H9 (cell line): ENCODE results near the gene SPIN1. TPM values are rescaled to one million over a fixed set of nuclear protein-coding genes. Genes with fewer than 3 reads are reported as not detected.

Source experiments
- DNase-seq: peaks from one replicate; pipeline ENCODE4 v3.0.0-alpha.2; 2017
- H2AFZ ChIP-seq: one replicate; pipeline ENCODE4 v1.6.1; 2013; ENCODE audit warnings: mild to moderate bottlenecking, low read length, control low read depth, moderate library complexity
- H2AK5ac ChIP-seq: 2 replicates; pipeline ENCODE4 v1.6.1; 2013; ENCODE audit warnings: low read length, control low read depth, mixed read lengths; ENCODE audit not compliant: insufficient read length
- H2BK120ac ChIP-seq: one replicate; pipeline ENCODE4 v1.6.1; 2013; ENCODE audit warnings: low read depth, mild to moderate bottlenecking, low read length, control low read depth, inconsistent platforms; ENCODE audit not compliant: poor library complexity, severe bottlenecking
- H2BK12ac ChIP-seq: 2 replicates; pipeline ENCODE4 v1.6.1; 2013; ENCODE audit warnings: low read length, control low read depth, mixed read lengths, low read depth; ENCODE audit not compliant: insufficient read length
- H2BK15ac ChIP-seq: 2 replicates; pipeline ENCODE4 v1.6.1; 2013; ENCODE audit warnings: low read depth, low read length, control low read depth
- H2BK20ac ChIP-seq: one replicate; pipeline ENCODE4 v1.6.1; 2013; ENCODE audit warnings: low read depth, mild to moderate bottlenecking, low read length, control low read depth, inconsistent platforms; ENCODE audit not compliant: poor library complexity, severe bottlenecking
- H2BK5ac ChIP-seq: 2 replicates; pipeline ENCODE4 v1.6.1; 2013; ENCODE audit warnings: low read length, control low read depth, mixed read lengths; ENCODE audit not compliant: insufficient read length
- H3K14ac ChIP-seq: 2 replicates; pipeline ENCODE4 v1.6.1; 2013; ENCODE audit warnings: low read length, control low read depth; ENCODE audit not compliant: insufficient read depth
- H3K18ac ChIP-seq: 2 replicates; pipeline ENCODE4 v1.6.1; 2013; ENCODE audit warnings: low read depth, mild to moderate bottlenecking, mixed read lengths, low read length, control low read depth; ENCODE audit not compliant: insufficient read length
- H3K23ac ChIP-seq: 2 replicates; pipeline ENCODE4 v1.6.1; 2013; ENCODE audit warnings: low read length, control low read depth, mixed read lengths, low read depth; ENCODE audit not compliant: insufficient read length
- H3K23me2 ChIP-seq: 2 replicates; pipeline ENCODE4 v1.6.1; 2013; ENCODE audit warnings: low read depth, mild to moderate bottlenecking, mixed read lengths, low read length, control low read depth; ENCODE audit not compliant: insufficient read length, poor library complexity, severe bottlenecking
- H3K27ac ChIP-seq: 2 replicates; pipeline ENCODE4 v1.5.1; 2013; ENCODE audit warnings: low read length, control low read depth, mixed read lengths, low read depth; ENCODE audit not compliant: insufficient read length
- H3K27me3 ChIP-seq: 2 replicates; pipeline ENCODE4 v1.6.1; 2013; ENCODE audit warnings: low read length, control low read depth, inconsistent platforms; ENCODE audit not compliant: insufficient read depth
- H3K4ac ChIP-seq: 2 replicates; pipeline ENCODE4 v1.6.1; 2013; ENCODE audit warnings: low read depth, mild to moderate bottlenecking, control low read depth, inconsistent platforms, low read length, moderate library complexity
- H3K4me1 ChIP-seq: 2 replicates; pipeline ENCODE4 v1.6.1; 2013; ENCODE audit warnings: low read length, control low read depth, inconsistent platforms; ENCODE audit not compliant: insufficient read depth
- H3K4me2 ChIP-seq: 2 replicates; pipeline ENCODE4 v1.6.1; 2013; ENCODE audit warnings: low read length, control low read depth, mixed read lengths; ENCODE audit not compliant: insufficient read length, insufficient read depth
- H3K56ac ChIP-seq: 2 replicates; pipeline ENCODE4 v1.6.1; 2013; ENCODE audit warnings: low read depth, mild to moderate bottlenecking, mixed read lengths, low read length, control low read depth; ENCODE audit not compliant: insufficient read length
- H3K79me1 ChIP-seq: 2 replicates; pipeline ENCODE4 v1.6.1; 2013; ENCODE audit warnings: low read depth, mild to moderate bottlenecking, moderate library complexity, low read length, control low read depth, inconsistent platforms; ENCODE audit not compliant: insufficient read depth, poor library complexity, severe bottlenecking
- H3K79me2 ChIP-seq: 2 replicates; pipeline ENCODE4 v1.6.1; 2013; ENCODE audit warnings: low read length, control low read depth, inconsistent platforms; ENCODE audit not compliant: insufficient read depth
- H3K9ac ChIP-seq: 2 replicates; pipeline ENCODE4 v1.6.1; 2013; ENCODE audit warnings: low read length, control low read depth, mixed read lengths; ENCODE audit not compliant: insufficient read length; ENCODE audit errors: extremely low read depth
- H3K9me3 ChIP-seq: one replicate; pipeline ENCODE4 v1.6.1; 2013; ENCODE audit warnings: low read depth, low read length, inconsistent platforms; ENCODE audit not compliant: control insufficient read depth
- H3T11ph ChIP-seq: one replicate; pipeline ENCODE4 v1.6.1; 2013; ENCODE audit warnings: mild to moderate bottlenecking, low read length, control low read depth, inconsistent platforms
- H4K20me1 ChIP-seq: one replicate; pipeline ENCODE4 v1.6.1; 2013; ENCODE audit not compliant: control insufficient read depth, insufficient read length, insufficient read depth
- H4K5ac ChIP-seq: 2 replicates; pipeline ENCODE4 v1.6.1; 2013; ENCODE audit warnings: low read depth, mild to moderate bottlenecking, mixed read lengths, low read length, control low read depth; ENCODE audit not compliant: insufficient read length
- H4K8ac ChIP-seq: replicated peaks from 2 replicates; pipeline ENCODE4 v1.6.1; 2013; ENCODE audit warnings: low read length, control low read depth, mixed read lengths, low read depth; ENCODE audit not compliant: insufficient read length
- H4K91ac ChIP-seq: 2 replicates; pipeline ENCODE4 v1.6.1; 2013; ENCODE audit warnings: low read depth, mild to moderate bottlenecking, moderate library complexity, mixed read lengths, low read length, control low read depth; ENCODE audit not compliant: insufficient read length
- H3K27ac Mint-ChIP-seq, 3 experiments: 2 replicates in 2 of 3; 3 replicates in 1 of 3; pipeline ENCODE4 v1.8.0; 2020 to 2021; ENCODE audit warnings: mixed read lengths in 3 of 3, mild to moderate bottlenecking in 1 of 3, moderate library complexity in 1 of 3
- H3K27me3 Mint-ChIP-seq: 2 replicates; pipeline ENCODE4 v1.8.0; 2021; ENCODE audit warnings: low read depth, mild to moderate bottlenecking, moderate library complexity, mixed read lengths
- H3K36me3 Mint-ChIP-seq, 3 experiments: 2 replicates in 2 of 3; 3 replicates in 1 of 3; pipeline ENCODE4 v1.8.0; 2020 to 2021; ENCODE audit warnings: low read depth in 3 of 3, mixed read lengths in 3 of 3; ENCODE audit not compliant: insufficient read depth in 1 of 3
- H3K4me1 Mint-ChIP-seq, 2 experiments: 2 replicates each; pipeline ENCODE4 v1.8.0; 2020; ENCODE audit warnings: mixed read lengths in 2 of 2
- H3K4me3 Mint-ChIP-seq, 2 experiments: 2 replicates in 1 of 2; 3 replicates in 1 of 2; pipeline ENCODE4 v1.8.0; 2020 to 2021; ENCODE audit warnings: mild to moderate bottlenecking in 2 of 2, mixed read lengths in 2 of 2, moderate library complexity in 1 of 2
- H3K9me3 Mint-ChIP-seq, 2 experiments: 2 replicates in 1 of 2; 3 replicates in 1 of 2; pipeline ENCODE4 v1.8.0; 2020; ENCODE audit warnings: mild to moderate bottlenecking in 2 of 2, mixed read lengths in 2 of 2, moderate library complexity in 1 of 2
- WGBS: extraction: QIAGEN DNeasy Blood & Tissue Kit; methylation state at CpG from one replicate; pipeline ENCODE4 v1.1.7; 2013; ENCODE audit warnings: missing lambda C conversion rate, low lambda C conversion rate, mixed read lengths; ENCODE audit not compliant: insufficient read length; ENCODE audit errors: extremely low coverage; 5-methylcytosine and 5-hydroxymethylcytosine counted together
- total RNA-seq: library from RNA; stranded (reverse); gene quantifications from 2 replicates; pipeline ENCODE4 v1.2.1, GENCODE V29; 2021
- TF ChIP-seq, protein P1 (sequence below): fragments of 200-600 bp; sonication (generic); conservative IDR thresholded peaks from 3 replicates; pipeline ENCODE4 v1.8.0; 2021; ENCODE audit warnings: antibody characterized with exemption, mild to moderate bottlenecking

The SPIN1 gene
- total RNA-seq, 1 experiment from 2014 or later = 136 TPM

DNA sequence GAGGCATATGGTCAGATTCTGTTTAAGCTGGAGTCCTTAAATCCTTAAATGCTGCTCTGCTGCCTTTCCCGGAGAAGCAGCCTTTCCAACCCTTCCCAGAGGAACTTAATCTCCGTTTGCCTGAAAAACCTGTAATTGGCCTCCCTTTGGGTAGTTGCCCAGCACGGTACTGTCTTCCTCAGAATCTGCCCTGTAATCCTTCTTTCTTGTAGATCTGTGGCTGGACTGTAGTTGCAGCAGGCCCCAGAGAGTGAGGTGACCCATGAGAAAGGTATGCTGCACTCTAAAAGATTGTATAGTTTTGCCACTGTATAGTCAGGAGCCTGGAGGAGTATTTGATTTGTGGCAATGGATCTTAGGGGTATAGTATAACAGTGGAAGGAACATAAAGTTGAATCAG, 11.7 kb downstream of the SPIN1 start:
- no peak overlapping the region for H2BK120ac ChIP-seq
- peaks cover 23 to 31% of the 10 kb centered on the region in 2 experiments for H3K4me1 Mint-ChIP-seq
- no peak overlapping the region for H4K91ac ChIP-seq
- no peak overlapping the region for H3K56ac ChIP-seq
- no peak overlapping the region for H3K18ac ChIP-seq
- no peak overlapping the region for H3K4me2 ChIP-seq
- no peaks in the 10 kb centered on the region for H3K9me3 Mint-ChIP-seq
- H4K5ac ChIP-seq = no peak overlapping the region
- no peaks in the 10 kb centered on the region for H3K27me3 Mint-ChIP-seq
- H3K4ac ChIP-seq = no peak overlapping the region
- H3K4me1 ChIP-seq = peaks cover 4% of the 10 kb centered on the region; the same call in 1 of the 2 replicates
- H2AFZ ChIP-seq = no peak overlapping the region
- DNase-seq = no peak
- H2BK20ac ChIP-seq = no peak overlapping the region
- TF ChIP-seq, protein P1, sequence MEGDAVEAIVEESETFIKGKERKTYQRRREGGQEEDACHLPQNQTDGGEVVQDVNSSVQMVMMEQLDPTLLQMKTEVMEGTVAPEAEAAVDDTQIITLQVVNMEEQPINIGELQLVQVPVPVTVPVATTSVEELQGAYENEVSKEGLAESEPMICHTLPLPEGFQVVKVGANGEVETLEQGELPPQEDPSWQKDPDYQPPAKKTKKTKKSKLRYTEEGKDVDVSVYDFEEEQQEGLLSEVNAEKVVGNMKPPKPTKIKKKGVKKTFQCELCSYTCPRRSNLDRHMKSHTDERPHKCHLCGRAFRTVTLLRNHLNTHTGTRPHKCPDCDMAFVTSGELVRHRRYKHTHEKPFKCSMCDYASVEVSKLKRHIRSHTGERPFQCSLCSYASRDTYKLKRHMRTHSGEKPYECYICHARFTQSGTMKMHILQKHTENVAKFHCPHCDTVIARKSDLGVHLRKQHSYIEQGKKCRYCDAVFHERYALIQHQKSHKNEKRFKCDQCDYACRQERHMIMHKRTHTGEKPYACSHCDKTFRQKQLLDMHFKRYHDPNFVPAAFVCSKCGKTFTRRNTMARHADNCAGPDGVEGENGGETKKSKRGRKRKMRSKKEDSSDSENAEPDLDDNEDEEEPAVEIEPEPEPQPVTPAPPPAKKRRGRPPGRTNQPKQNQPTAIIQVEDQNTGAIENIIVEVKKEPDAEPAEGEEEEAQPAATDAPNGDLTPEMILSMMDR = no peak
- H3K27ac Mint-ChIP-seq = peak overlapping the region; percentile 51 to 60 (median 53); a peak in 5 of 7 replicates
- no peak overlapping the region for H4K8ac ChIP-seq
- H3K36me3 Mint-ChIP-seq = peaks cover 9 to 18% (median 16%) of the 10 kb centered on the region in 3 experiments; a peak in 6 of 7 replicates
- H3K79me1 ChIP-seq = peaks cover 3% of the 10 kb centered on the region
- no peaks in the 10 kb centered on the region for H3K23me2 ChIP-seq
- H2BK15ac ChIP-seq = no peak overlapping the region
- H3K23ac ChIP-seq = no peak overlapping the region
- H3K9me3 ChIP-seq = no peaks in the 10 kb centered on the region
- no peak overlapping the region for H3K9ac ChIP-seq
- H3T11ph ChIP-seq = no peak overlapping the region
- no peak overlapping the region for H2BK12ac ChIP-seq
- peaks cover 83% of the 10 kb centered on the region for H3K79me2 ChIP-seq
- no peaks in the 10 kb centered on the region for H3K27me3 ChIP-seq
- H3K14ac ChIP-seq = no peak overlapping the region
- no peak overlapping the region for H3K27ac ChIP-seq
- no peak overlapping the region for H3K4me3 Mint-ChIP-seq
- H4K20me1 ChIP-seq = no peaks in the 10 kb centered on the region
- WGBS = no CpG with 5 or more reads among the region's 3 CpGs
- no peak overlapping the region for H2AK5ac ChIP-seq
- no peak overlapping the region for H2BK5ac ChIP-seq
